A673 (cell line): ENCODE measurements around the gene CACNA2D2. TPM values are rescaled to one million over a fixed set of nuclear protein-coding genes. Genes with fewer than 3 reads are reported as not detected.

Source experiments
- BruUV-seq: library from RNA; stranded (reverse); fragments of 400-500 nt; replicated peaks from 2 replicates; lab custom pipeline; 2021; lab: Mats Ljungman, UMichigan
- CTCF ChIA-PET: fragments of 300-600 bp; sonication (Branson Sonifier 250); formaldehyde crosslinking; loops from one replicate; lab custom pipeline; 2022; ENCODE audit warnings: antibody characterized with exemption; lab: Charles Lee
- POLR2A ChIA-PET: fragments of 300-600 bp; sonication (Branson Sonifier 250); formaldehyde crosslinking; loops from one replicate; lab custom pipeline; 2022; ENCODE audit warnings: antibody characterized with exemption; ENCODE audit not compliant: low non-redundant PET; lab: Charles Lee
- DNase-seq: peaks from one replicate; pipeline ENCODE4 v3.0.0-alpha.2; 2015; ENCODE audit warnings: low spot score
- H3K27ac ChIP-seq: fragments of 200-600 bp; sonication (generic); 2 replicates; pipeline ENCODE4 v1.5.1; 2016; ENCODE audit warnings: mixed run types, low read depth, mild to moderate bottlenecking, mixed read lengths, antibody characterized with exemption, low read length; ENCODE audit not compliant: poor library complexity, severe bottlenecking
- H3K27me3 ChIP-seq: fragments of 200-600 bp; sonication (generic); replicated peaks from 2 replicates; pipeline ENCODE4 v1.6.1; 2017; ENCODE audit warnings: mixed run types, low read depth, mild to moderate bottlenecking, mixed read lengths, antibody characterized with exemption, low read length; ENCODE audit not compliant: insufficient read depth, poor library complexity
- H3K36me3 ChIP-seq: fragments of 200-600 bp; sonication (generic); 2 replicates; pipeline ENCODE4 v1.6.1; 2016; ENCODE audit warnings: mixed run types, mild to moderate bottlenecking, mixed read lengths, antibody characterized with exemption, low read length; ENCODE audit not compliant: insufficient read depth, poor library complexity, severe bottlenecking
- H3K4me1 ChIP-seq: fragments of 200-600 bp; sonication (generic); 2 replicates; pipeline ENCODE4 v1.6.1; 2017; ENCODE audit warnings: mixed run types, mild to moderate bottlenecking, mixed read lengths, antibody characterized with exemption, low read length; ENCODE audit not compliant: insufficient read depth, poor library complexity, severe bottlenecking
- H3K4me3 ChIP-seq: fragments of 200-600 bp; sonication (generic); 2 replicates; pipeline ENCODE4 v1.5.1; 2016; ENCODE audit warnings: low read depth, mixed run types, mild to moderate bottlenecking, mixed read lengths, low read length; ENCODE audit not compliant: poor library complexity, severe bottlenecking
- H3K9me3 ChIP-seq: fragments of 200-600 bp; sonication (generic); 2 replicates; pipeline ENCODE4 v1.6.1; 2016; ENCODE audit warnings: mixed run types, low read depth, mild to moderate bottlenecking, mixed read lengths, antibody characterized with exemption, low read length; ENCODE audit not compliant: poor library complexity, severe bottlenecking
- CTCF ChIP-seq: fragments of 300-800, 200-600 bp; sonication (generic); conservative IDR thresholded peaks from 2 replicates; pipeline ENCODE4 v1.5.1; 2017; ENCODE audit warnings: low read depth, mild to moderate bottlenecking, antibody characterized with exemption, low read length, moderate library complexity, mixed read lengths
- EZH2 ChIP-seq: fragments of 200-600 bp; sonication (generic); IDR thresholded peaks from 2 replicates; pipeline ENCODE4 v1.6.1; 2017; ENCODE audit warnings: borderline replicate concordance, low read depth, mild to moderate bottlenecking, mixed read lengths, antibody characterized with exemption, low read length; ENCODE audit not compliant: poor library complexity, severe bottlenecking
- intact Hi-C: fragments of 100-400 bp; cut with micrococcal nuclease; formaldehyde crosslinking; loops from one replicate; pipeline ENCODE4 v1.10.0; 2022; ENCODE audit not compliant: unreplicated experiment
- total RNA-seq: library from RNA; stranded (reverse); gene quantifications from 2 replicates; pipeline ENCODE4 v1.2.3, GENCODE V29; 2021

CACNA2D2 gene
- total RNA-seq, 1 experiment from 2014 or later: 0.17 TPM

- H3K27ac ChIP-seq: no peak overlapping the region
- intact Hi-C loops: no loop called here
- no peaks in the 10 kb centered on the region for H3K9me3 ChIP-seq
- DNase-seq: no peak
- no peaks in the 10 kb centered on the region for H3K4me1 ChIP-seq
- ChIA-PET CTCF (no interaction called here), POLR2A (no interaction called here)
- no peaks in the 10 kb centered on the region for H3K27me3 ChIP-seq
- TF ChIP-seq CTCF (no peak), EZH2 (no peak)
- no peak overlapping the region for H3K4me3 ChIP-seq
- H3K36me3 ChIP-seq: no peaks in the 10 kb centered on the region
- BruUV-seq: no TSS peak
Observed at GRCh38 chr3:50410608-50411139, 92.8 kb downstream of the CACNA2D2 start.

GRCh38 chr3:50410185-50410584 lies 93.2 kb downstream of the CACNA2D2 start:
- ChIA-PET POLR2A (no interaction called here), CTCF (no interaction called here)
- Histone ChIP-seq H3K27me3 (no peaks in the 10 kb centered on the region), H3K36me3 (no peaks in the 10 kb centered on the region), H3K27ac (no peak overlapping the region), H3K9me3 (no peaks in the 10 kb centered on the region), H3K4me1 (no peaks in the 10 kb centered on the region), H3K4me3 (no peak overlapping the region)
- no TSS peak for BruUV-seq
- no peak for DNase-seq
- intact Hi-C loops: no loop called here
- TF ChIP-seq EZH2 (no peak), CTCF (no peak)

- TF ChIP-seq CTCF (no peak), EZH2 (no peak)
- Histone ChIP-seq H3K4me1 (no peaks in the 10 kb centered on the region), H3K27ac (no peak overlapping the region), H3K4me3 (no peak overlapping the region), H3K27me3 (no peaks in the 10 kb centered on the region), H3K36me3 (no peaks in the 10 kb centered on the region), H3K9me3 (no peaks in the 10 kb centered on the region)
- ChIA-PET CTCF (no interaction called here), POLR2A (no interaction called here)
- no TSS peak for BruUV-seq
- no peak for DNase-seq
- intact Hi-C loops: no loop called here
Observed at GRCh38 chr3:50408443-50408944, 94.9 kb downstream of the CACNA2D2 start.
